ENCODE data around the gene ALK.

Gene ALK

DNA sequence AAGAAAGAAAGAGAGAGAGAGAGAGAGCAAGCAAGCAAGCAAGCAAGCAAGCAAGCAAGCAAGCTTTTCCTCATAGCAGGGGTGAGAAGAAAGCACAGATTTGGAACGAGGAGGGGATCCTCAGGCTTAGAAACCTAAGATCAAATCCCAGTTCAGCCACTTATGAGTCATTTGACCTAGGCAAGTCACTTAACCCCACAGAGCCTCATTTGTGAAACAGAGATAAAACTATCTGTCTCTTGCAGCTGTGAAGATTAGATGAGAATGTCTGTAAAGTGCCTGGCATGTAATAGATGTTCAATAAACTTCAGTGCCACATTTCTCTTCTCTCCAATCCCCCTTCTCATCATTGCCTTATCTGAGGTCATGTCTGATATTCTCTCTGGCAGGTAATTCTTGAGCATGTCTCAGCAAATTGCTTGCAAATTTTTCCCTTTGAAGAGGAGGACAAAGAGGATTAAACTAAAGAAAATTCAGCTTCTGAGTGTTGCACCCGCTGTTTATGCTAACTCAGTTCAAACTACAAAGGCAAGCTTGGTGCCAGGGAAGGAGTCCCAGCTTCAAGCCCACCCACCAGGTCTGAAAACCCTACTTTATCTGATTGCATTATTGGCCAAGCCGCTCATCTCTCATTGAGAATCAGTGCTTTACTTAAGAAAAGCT, 20.3 kb downstream of the ALK start:
- no peak for DNase-seq

GRCh38 chr2:29898999-29899398, 22.4 kb downstream of the ALK start:
- DNase-seq = no peak

DNA sequence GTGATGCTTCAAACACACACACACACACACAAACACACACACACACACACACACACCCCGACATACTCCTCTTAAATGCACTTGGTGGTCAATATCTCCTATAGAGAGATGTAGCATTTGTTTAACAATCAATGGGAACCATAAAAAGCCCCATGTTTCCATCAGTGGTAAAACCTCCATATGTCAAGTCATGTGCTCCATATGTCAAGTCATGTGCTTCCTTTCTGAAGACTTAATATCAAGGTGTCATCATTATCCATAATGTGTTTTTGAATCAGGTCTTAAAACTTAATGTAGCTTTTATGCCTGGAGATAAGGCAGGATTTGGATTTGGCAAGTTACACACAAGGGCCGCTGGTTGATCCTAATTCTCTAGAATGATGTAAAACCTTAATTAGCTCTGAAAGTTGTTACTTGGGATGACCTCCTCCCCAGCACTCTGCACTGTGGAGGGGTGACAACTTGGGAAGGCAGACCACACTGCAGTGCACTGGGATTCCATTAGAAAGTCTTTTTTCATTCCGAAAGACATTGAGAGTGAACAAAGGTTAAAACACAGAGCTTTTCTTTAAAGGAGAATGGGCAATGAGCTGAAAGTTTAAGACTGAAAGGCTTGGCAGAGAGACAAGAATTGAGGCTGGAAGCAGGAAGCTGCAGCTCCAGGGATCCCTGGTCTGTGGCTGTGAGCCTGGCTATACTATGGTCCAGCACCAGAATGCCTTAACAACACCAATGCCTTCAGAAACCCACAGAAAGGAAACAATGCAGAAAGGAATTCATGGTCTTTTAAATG, 26.4 kb downstream of the ALK start:
- DNase-seq = no peak

DNA sequence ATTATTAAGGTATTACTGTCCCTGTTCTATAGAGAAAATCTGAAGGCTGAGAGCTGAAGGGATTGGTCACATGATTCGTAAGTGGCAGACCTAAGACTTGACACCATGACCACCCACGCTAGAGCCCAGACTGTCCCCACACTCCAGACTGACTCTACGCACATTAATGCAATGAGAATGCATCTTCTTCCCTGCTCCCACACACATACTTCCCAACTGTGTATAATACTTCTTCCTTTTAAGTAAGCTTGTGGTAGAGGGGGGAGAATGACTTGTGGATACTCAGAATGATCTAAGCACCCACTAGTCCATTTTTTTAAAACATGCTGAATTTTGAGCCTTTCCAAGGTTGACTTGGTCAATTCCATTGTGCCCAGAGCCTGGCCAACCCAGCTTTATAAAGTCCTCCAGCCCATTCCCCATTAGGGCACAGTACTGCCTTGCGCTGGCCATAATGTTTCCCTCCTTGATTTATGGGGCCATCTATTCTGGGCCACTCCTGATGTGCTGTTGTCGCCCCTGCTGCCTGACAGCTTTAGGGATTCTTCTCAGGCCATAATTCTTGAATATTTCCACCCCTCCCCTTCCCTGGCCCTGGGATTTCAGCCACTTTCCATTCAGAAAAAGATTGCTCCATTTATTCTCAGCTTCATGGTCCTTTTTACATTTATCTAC, 28.7 kb downstream of the ALK start:
- DNase-seq = no peak

DNA sequence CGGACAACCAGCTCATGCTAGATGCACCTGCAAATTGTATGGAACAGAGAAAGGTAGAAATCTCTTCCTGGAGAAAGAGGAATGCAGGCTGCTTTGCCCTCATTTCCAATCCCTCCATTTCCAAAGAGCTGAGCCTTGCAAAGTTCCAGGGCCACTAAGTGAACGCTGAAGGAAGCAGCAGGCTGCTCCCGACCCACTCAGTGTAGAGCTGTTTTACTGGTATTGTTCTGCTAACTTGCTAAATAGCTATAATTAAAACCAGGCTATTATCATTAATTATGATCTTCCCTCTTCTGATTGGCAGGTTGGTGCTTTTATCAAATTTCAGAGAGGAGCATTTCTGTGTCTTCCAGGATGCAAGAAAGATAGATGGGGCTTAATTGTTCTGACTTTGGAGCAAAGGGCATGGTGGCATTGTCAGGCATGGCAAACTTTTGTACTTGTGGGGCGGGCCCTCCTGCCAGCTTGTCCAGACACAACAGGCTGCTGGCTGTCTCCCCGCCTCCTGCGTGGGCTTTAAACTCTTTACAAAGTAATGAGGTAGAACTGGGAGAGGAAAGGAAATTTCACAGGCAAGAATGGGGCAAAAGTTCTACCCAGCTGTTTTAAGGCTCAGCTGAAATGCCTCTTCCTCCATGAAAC, 40.2 kb downstream of the ALK start:
- no peak for DNase-seq

DNA sequence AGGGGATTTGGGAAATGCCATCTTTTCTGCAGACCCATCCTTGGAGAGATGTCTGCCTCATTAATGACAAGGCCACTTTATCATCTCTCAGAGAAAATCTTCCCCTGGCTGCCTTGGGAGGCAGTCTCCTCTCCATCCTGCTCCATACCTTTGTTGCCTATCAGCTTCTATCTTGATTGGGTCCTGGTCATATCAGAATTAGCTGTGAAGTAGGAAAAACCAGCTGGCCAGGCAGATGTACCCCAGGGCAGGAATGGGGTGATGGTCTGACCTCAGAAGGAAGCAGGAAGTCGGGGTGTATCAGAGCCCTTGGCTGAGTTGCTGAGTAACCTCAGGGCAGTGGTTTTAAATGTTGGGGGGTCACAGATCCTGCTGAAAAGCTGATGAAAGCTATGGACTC, 41.3 kb downstream of the ALK start:
- no peak for DNase-seq

DNA sequence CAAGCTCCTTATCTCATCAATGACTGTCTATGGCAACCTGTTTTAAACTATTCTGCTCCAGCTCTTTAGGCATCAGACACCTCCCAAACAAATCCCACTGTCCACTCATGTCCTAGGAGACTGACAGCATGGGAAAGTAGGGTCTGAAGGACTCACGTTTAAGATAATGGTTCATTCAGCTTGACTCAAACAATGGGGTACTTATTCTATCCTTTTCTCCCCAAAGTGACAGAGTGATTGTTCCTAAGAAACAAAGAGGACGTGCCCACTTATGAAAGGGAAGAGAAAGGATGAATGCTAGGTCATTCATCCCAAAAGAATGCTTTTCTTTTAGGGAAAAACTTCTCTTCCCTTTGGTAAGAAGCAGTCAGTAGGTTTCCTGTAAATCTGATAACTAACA, 41.9 kb downstream of the ALK start:
- no peak for DNase-seq

DNA sequence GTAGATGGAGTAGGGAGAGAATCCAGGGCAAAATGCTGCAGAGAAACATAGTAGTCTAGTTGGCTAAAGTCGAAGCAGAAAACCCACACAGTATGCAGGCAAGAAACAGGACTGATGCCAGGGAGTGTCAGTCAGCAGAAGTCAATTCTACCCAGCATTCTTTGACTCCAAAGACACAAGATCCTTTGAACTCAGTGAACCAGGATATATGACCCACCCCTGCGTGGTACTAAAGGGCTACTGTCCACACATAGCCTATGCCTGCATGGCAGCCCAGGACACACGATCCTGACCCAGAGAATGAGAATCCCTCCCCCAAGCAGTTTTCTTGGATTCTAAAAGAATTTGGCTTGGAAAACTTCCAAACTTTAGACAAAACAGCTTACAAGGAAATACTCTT, 42.5 kb downstream of the ALK start:
- no peak for DNase-seq

GRCh38 chr2:29876374-29876773, 45.0 kb downstream of the ALK start:
- DNase-seq = no peak

GRCh38 chr2:29874745-29875144, 46.6 kb downstream of the ALK start:
- no peak for DNase-seq

DNA sequence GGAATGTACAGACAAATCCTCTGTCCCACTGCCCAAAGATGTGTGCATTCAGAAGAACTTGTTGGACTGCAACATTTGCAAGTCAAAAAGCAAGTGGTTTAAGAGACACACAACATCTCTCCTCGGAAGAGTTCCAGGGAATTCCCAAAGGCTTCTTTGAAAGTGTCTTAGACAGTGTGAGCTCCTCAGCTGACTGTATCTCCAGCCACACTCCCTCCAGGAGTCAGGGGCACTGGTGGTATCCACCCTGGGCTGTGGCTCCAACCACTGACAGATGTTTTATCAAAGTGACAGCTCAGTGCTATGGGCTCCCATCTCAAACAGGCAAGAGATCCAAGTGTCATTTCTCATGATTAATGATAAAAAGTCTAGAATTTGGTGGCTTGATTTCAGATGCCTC, 48.5 kb downstream of the ALK start:
- DNase-seq = no peak

- DNase-seq = no peak
Measured at GRCh38 chr2:29871541-29871940, 49.8 kb downstream of the ALK start.

DNA sequence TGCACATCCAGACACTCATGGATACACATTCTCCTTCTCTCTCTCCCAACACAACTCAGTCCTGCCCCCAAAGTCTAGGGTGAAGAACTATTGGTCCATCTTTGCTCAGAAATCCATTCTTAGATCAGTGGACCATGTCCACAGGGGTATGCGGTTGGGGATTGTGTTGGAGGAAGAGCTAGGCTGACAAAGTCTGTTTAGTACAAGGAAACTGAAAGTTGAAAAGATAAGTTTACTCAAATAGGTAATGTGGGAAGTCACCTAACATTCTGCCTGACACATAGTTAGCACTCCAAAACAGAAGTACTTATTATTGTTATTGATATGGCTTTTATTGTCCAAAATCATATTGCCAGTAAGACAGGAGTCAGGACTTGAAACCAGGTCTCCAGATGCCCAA, 55.9 kb downstream of the ALK start:
- no peak for DNase-seq

DNA sequence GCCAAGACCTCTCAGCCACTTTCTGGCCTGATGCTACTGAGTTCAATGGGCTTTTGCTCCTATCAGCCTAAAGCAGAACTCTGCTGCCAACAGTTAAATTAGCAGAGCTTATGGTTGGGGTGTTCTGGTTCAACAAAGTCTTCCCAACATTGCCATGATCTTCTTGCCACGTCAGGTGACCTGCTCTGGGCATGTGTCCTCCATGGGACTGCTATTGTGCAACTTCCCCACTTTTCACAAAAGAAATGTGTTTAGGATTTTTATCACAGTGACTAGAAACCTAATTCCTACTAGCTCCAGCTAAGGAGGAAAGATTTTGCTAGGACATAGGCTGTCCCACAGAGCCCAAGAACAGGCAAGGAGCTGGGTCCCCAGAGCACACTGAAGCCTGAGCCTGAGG, 56.4 kb downstream of the ALK start:
- no peak for DNase-seq

- DNase-seq = no peak
Measured at GRCh38 chr2:29855924-29856639, 65.3 kb downstream of the ALK start.

DNA sequence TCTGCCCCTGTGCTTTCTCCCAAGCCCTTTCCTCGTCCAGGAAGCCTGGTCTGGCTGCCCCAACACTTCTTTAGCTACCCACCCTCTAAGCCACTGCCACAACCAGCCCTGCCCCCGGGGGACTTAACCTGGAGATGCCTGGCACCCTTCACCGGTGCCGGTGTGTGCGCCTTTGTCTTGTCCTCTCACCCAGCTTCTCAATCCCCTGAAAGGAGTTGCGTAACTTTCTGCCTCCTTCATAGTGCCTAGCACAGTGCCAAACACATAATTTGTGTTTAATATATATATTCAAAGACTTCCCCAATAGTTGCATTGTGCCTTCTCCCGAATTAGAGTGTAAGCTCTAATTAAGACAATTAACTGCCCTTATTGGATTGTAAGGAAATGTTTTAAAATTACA, 70.6 kb downstream of the ALK start:
- DNase-seq = no peak

DNA sequence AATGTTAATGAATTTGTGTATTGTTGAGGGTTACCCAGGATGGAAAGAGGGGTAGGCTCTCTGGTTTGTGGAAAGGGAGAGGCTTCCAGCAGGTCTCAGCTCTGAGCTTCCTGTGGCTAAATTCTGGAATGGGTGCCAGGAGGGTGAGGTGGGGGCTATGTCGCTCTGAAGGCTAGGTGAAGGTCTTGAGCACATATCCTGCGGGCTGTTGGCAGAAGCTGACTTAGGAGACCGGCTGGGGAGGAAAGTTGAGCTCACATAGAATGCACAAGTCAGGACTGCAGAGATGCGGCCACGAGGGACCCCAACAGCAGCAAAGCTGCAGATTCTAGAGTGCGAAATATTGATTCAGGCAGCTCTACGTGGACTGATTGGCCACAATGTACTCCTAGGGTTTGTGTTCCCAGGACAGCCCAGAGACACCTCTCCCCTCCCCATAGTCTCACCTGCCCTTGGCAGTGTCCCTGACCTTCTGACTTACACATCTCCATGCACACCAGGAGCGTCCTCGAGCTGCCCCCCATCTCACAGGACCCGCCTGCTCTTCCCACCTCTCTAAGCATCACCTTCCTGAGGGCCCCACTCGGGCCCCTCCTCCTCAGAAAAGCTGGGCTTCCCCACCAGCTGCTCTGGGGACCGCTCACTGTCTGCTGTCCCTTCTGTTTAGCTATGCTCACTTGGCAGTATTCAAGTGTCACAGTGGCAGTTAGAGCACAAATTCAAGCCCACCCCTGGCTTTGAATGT, 72.6 kb downstream of the ALK start:
- DNase-seq = no peak

DNA sequence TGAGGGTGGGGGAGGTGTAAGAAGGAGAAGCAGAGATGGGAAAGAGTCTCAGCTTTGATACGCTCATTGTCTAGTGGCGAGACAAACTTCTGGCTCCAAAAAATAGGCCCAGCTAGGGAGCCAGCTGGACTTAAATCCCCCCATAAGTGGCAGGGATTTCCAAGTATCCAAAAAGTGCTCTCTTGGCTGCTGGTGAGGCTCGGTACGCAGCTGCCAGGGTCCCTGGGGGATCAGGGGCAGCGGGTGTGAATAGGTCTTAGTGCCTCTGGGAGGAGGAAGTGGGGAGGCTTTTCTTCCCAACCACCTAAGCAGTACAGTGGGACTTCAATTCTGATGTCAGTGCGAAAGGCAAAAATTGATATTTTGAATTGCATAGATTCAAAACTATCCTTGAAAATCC, 73.5 kb downstream of the ALK start:
- no peak for DNase-seq

GRCh38 chr2:29844713-29845326, 76.6 kb downstream of the ALK start:
- no peak for DNase-seq

GRCh38 chr2:29841386-29842004, 79.9 kb downstream of the ALK start:
- DNase-seq = no peak

- no peak for DNase-seq
Measured at GRCh38 chr2:29839306-29839705, 82.1 kb downstream of the ALK start.

Data from NCI-H1092 (cell line).